PFSK-1 (cell line): ENCODE measurements around the gene MYO10.

ENCODE experiments used
- POLR2AphosphoS5 ChIP-seq: IDR thresholded peaks from 2 replicates; pipeline ENCODE4 v1.6.1; 2012; ENCODE audit warnings: low read depth, mild to moderate bottlenecking, control low read depth, low read length, moderate library complexity
- TAF1 ChIP-seq: IDR thresholded peaks from 2 replicates; pipeline ENCODE4 v1.6.1; 2012; ENCODE audit warnings: low read length, control low read depth, borderline replicate concordance; ENCODE audit not compliant: insufficient read depth

GRCh38 chr5:16889972-16890519 lies 46.0 kb downstream of the MYO10 start:
- TF ChIP-seq TAF1, result no peak
- no peak for TF ChIP-seq POLR2AphosphoS5
